Uterus (tissue), 2 donors: Measurements from ENCODE around the gene POLD1.

Experiments
- CTCF ChIP-seq, 4 experiments: fragments of 200-600 bp in 2 of 4; fragments of 450-650 bp in 2 of 4; sonication (generic) in 2 of 4; IDR thresholded peaks; one replicate each; pipeline ENCODE4 v1.5.1; 2016 to 2019; ENCODE audit warnings: antibody characterized with exemption in 4 of 4, mild to moderate bottlenecking in 2 of 4, moderate library complexity in 1 of 4
- POLR2A ChIP-seq, 2 donors: fragments of 450-650 bp; IDR thresholded peaks; one replicate each; pipeline ENCODE4 v1.6.1; 2016; ENCODE audit warnings: antibody characterized with exemption in 2 of 2, mild to moderate bottlenecking in 1 of 2, moderate library complexity in 1 of 2

GRCh38 chr19:50340331-50340730, 43.8 kb upstream of the POLD1 start:
- TF ChIP-seq POLR2A (IDR thresholded peaks at IDR 0.05) (no peak), CTCF (IDR thresholded peaks at IDR 0.05) (no peak)
